Measurements from ENCODE around the gene MTOR.
A peak's percentile ranks its signal among the peaks of the same experiment; 100 is the strongest.
"Not testable (repeated sequence)": the region's sequence is repeated elsewhere in the genome, so short reads cannot be mapped to it uniquely, and the experiment has no call there.

Gene MTOR

GRCh38 chr1:11272832-11273594, 10.7 kb upstream of the MTOR start, which contains the start of gene UBIAD1:
TSS of gene UBIAD1 (plus strand) at chr1:11273198. CDS start at chr1:11273532, 334 bp downstream.
- Histone ChIP-seq H3K9ac (ENCODE audit: low read length) (peak within 1 kb of the TSS; percentile 86), H3K4me2 (ENCODE audit: low read length) (peak within 1 kb of the TSS; percentile 63), H2BK120ac (ENCODE audit: insufficient read depth, low read length, poor library complexity) (peak within 1 kb of the TSS; percentile 93), H4K91ac (ENCODE audit: low read depth, low read length) (peak within 1 kb of the TSS; percentile 91), H3K36me3 (ENCODE audit: control insufficient read depth in 1 of 2, insufficient read depth in 2 of 2, low read length in 2 of 2) (peaks cover 0 to 2% of the 10 kb centered on the region in 2 experiments), H2AK5ac (ENCODE audit: low read length) (no peak within 1 kb of the TSS), H4K8ac (ENCODE audit: low read depth, low read length) (peak within 1 kb of the TSS; percentile 96), H3K14ac (ENCODE audit: low read length) (peak within 1 kb of the TSS; percentile 98), H3K4ac (ENCODE audit: low read depth, low read length) (peak within 1 kb of the TSS; percentile 46), H2BK5ac (ENCODE audit: low read depth, low read length, poor library complexity) (peak within 1 kb of the TSS; percentile 77), H2BK12ac (ENCODE audit: low read length) (peak within 1 kb of the TSS; percentile 12), H3K79me1 (ENCODE audit: low read length) (peaks cover 6% of the 10 kb centered on the region), H3K9me3 (ENCODE audit: insufficient read depth, low read depth, low read length) (no peaks in the 10 kb centered on the region), H3K27ac (ENCODE audit: low read depth, low read length) (peak within 1 kb of the TSS; percentile 91), H2AFZ (ENCODE audit: insufficient read depth, low read length, poor library complexity) (peak within 1 kb of the TSS; percentile 98), H3K18ac (ENCODE audit: low read length) (peak within 1 kb of the TSS; percentile 92), H3K4me1 (ENCODE audit: control insufficient read depth in 1 of 2, insufficient read depth in 2 of 2, low read length in 2 of 2) (peaks cover 9 to 11% of the 10 kb centered on the region in 2 experiments), H4K12ac (ENCODE audit: low read depth, low read length) (peak within 1 kb of the TSS; percentile 78), H3K23ac (ENCODE audit: low read length) (no peak within 1 kb of the TSS), H3K79me2 (ENCODE audit: control insufficient read depth, insufficient read depth, low read length, poor library complexity) (peaks cover 3% of the 10 kb centered on the region), H3K27me3 (ENCODE audit: insufficient read depth, low read length) (no peaks in the 10 kb centered on the region), H3K4me3 (ENCODE audit: low read depth, low read length) (peak within 1 kb of the TSS; percentile 86)
- WGBS (ENCODE audit: extremely low coverage, insufficient coverage, insufficient read length) = no CpG with 5 or more reads among the region's 64 CpGs
- DNase-seq = peak; percentile 71 to 81

GRCh38 chr1:11272544-11272831, 10.1 kb upstream of the MTOR start:
- Histone ChIP-seq H3K36me3 (ENCODE audit: control insufficient read depth in 1 of 2, insufficient read depth in 2 of 2, low read length in 2 of 2) (peaks cover 0 to 2% of the 10 kb centered on the region in 2 experiments), H2AFZ (ENCODE audit: insufficient read depth, low read length, poor library complexity) (peak overlapping the region; percentile 96), H3K4me3 (ENCODE audit: low read depth, low read length) (no peak overlapping the region), H4K8ac (ENCODE audit: low read depth, low read length) (no peak overlapping the region), H3K79me2 (ENCODE audit: control insufficient read depth, insufficient read depth, low read length, poor library complexity) (peaks cover 3% of the 10 kb centered on the region), H4K91ac (ENCODE audit: low read depth, low read length) (no peak overlapping the region), H3K4me2 (ENCODE audit: low read length) (peak overlapping the region; percentile 55), H3K18ac (ENCODE audit: low read length) (no peak overlapping the region), H4K12ac (ENCODE audit: low read depth, low read length) (peak overlapping the region; percentile 62), H2BK5ac (ENCODE audit: low read depth, low read length, poor library complexity) (no peak overlapping the region), H3K79me1 (ENCODE audit: low read length) (peaks cover 6% of the 10 kb centered on the region), H3K23ac (ENCODE audit: low read length) (no peak overlapping the region), H3K27me3 (ENCODE audit: insufficient read depth, low read length) (no peaks in the 10 kb centered on the region), H3K4me1 (ENCODE audit: control insufficient read depth in 1 of 2, insufficient read depth in 2 of 2, low read length in 2 of 2) (peaks cover 9 to 11% of the 10 kb centered on the region in 2 experiments), H3K27ac (ENCODE audit: low read depth, low read length) (no peak overlapping the region), H2AK5ac (ENCODE audit: low read length) (no peak overlapping the region), H2BK12ac (ENCODE audit: low read length) (no peak overlapping the region), H3K9me3 (ENCODE audit: insufficient read depth, low read depth, low read length) (no peaks in the 10 kb centered on the region), H3K9ac (ENCODE audit: low read length) (no peak overlapping the region), H3K14ac (ENCODE audit: low read length) (no peak overlapping the region), H3K4ac (ENCODE audit: low read depth, low read length) (no peak overlapping the region), H2BK120ac (ENCODE audit: insufficient read depth, low read length, poor library complexity) (no peak overlapping the region)
- no peak for DNase-seq
- no CpG with 5 or more reads among the region's 9 CpGs for WGBS (ENCODE audit: extremely low coverage, insufficient coverage, insufficient read length)

GRCh38 chr1:11267350-11268337, 5.3 kb upstream of the MTOR start:
- H3K27ac ChIP-seq (ENCODE audit: low read depth, low read length); H2AFZ ChIP-seq (ENCODE audit: insufficient read depth, low read length, poor library complexity); H3K23ac ChIP-seq (ENCODE audit: low read length); H2BK120ac ChIP-seq (ENCODE audit: insufficient read depth, low read length, poor library complexity); H3K9me3 ChIP-seq (ENCODE audit: insufficient read depth, low read depth, low read length); H2BK12ac ChIP-seq (ENCODE audit: low read length); H3K18ac ChIP-seq (ENCODE audit: low read length); H3K79me1 ChIP-seq (ENCODE audit: low read length); H3K4me1 ChIP-seq (ENCODE audit: control insufficient read depth in 1 of 2, insufficient read depth in 2 of 2, low read length in 2 of 2); H4K12ac ChIP-seq (ENCODE audit: low read depth, low read length); H2AK5ac ChIP-seq (ENCODE audit: low read length); H3K4me3 ChIP-seq (ENCODE audit: low read depth, low read length); H4K91ac ChIP-seq (ENCODE audit: low read depth, low read length); H3K14ac ChIP-seq (ENCODE audit: low read length); H2BK5ac ChIP-seq (ENCODE audit: low read depth, low read length, poor library complexity); H3K4ac ChIP-seq (ENCODE audit: low read depth, low read length); H3K36me3 ChIP-seq (ENCODE audit: control insufficient read depth in 1 of 2, insufficient read depth in 2 of 2, low read length in 2 of 2); H4K8ac ChIP-seq (ENCODE audit: low read depth, low read length); H3K9ac ChIP-seq (ENCODE audit: low read length); H3K4me2 ChIP-seq (ENCODE audit: low read length); H3K27me3 ChIP-seq (ENCODE audit: insufficient read depth, low read length); H3K79me2 ChIP-seq (ENCODE audit: control insufficient read depth, insufficient read depth, low read length, poor library complexity): not testable (repeated sequence)
- peak in 1 of 2 donors; percentile 12 for DNase-seq
- WGBS (ENCODE audit: extremely low coverage, insufficient coverage, insufficient read length) = 100% methylated on average over 1 of the region's 19 CpGs

GRCh38 chr1:11266268-11267074, 4.1 kb upstream of the MTOR start:
- WGBS (ENCODE audit: extremely low coverage, insufficient coverage, insufficient read length) = no CpG with 5 or more reads among the region's 12 CpGs
- H3K9ac ChIP-seq (ENCODE audit: low read length) = no peak overlapping the region
- H4K8ac ChIP-seq (ENCODE audit: low read depth, low read length) = no peak overlapping the region
- no peak overlapping the region for H3K4me2 ChIP-seq (ENCODE audit: low read length)
- no peak overlapping the region for H2BK120ac ChIP-seq (ENCODE audit: insufficient read depth, low read length, poor library complexity)
- no peaks in the 10 kb centered on the region for H3K9me3 ChIP-seq (ENCODE audit: insufficient read depth, low read depth, low read length)
- no peak overlapping the region for H2BK5ac ChIP-seq (ENCODE audit: low read depth, low read length, poor library complexity)
- no peak overlapping the region for H2AFZ ChIP-seq (ENCODE audit: insufficient read depth, low read length, poor library complexity)
- H3K14ac ChIP-seq (ENCODE audit: low read length) = no peak overlapping the region
- DNase-seq = no peak
- no peak overlapping the region for H3K27ac ChIP-seq (ENCODE audit: low read depth, low read length)
- no peak overlapping the region for H4K91ac ChIP-seq (ENCODE audit: low read depth, low read length)
- no peak overlapping the region for H3K18ac ChIP-seq (ENCODE audit: low read length)
- no peak overlapping the region for H2AK5ac ChIP-seq (ENCODE audit: low read length)
- H3K4me3 ChIP-seq (ENCODE audit: low read depth, low read length) = no peak overlapping the region
- peaks cover 0 to 4% of the 10 kb centered on the region in 2 experiments for H3K4me1 ChIP-seq (ENCODE audit: control insufficient read depth in 1 of 2, insufficient read depth in 2 of 2, low read length in 2 of 2)
- H2BK12ac ChIP-seq (ENCODE audit: low read length) = no peak overlapping the region
- H3K79me1 ChIP-seq (ENCODE audit: low read length) = peaks cover 6% of the 10 kb centered on the region
- H3K79me2 ChIP-seq (ENCODE audit: control insufficient read depth, insufficient read depth, low read length, poor library complexity) = peaks cover 5% of the 10 kb centered on the region
- no peak overlapping the region for H4K12ac ChIP-seq (ENCODE audit: low read depth, low read length)
- no peaks in the 10 kb centered on the region for H3K27me3 ChIP-seq (ENCODE audit: insufficient read depth, low read length)
- H3K36me3 ChIP-seq (ENCODE audit: control insufficient read depth in 1 of 2, insufficient read depth in 2 of 2, low read length in 2 of 2) = no peaks in the 10 kb centered on the region
- no peak overlapping the region for H3K23ac ChIP-seq (ENCODE audit: low read length)
- no peak overlapping the region for H3K4ac ChIP-seq (ENCODE audit: low read depth, low read length)

Measured in trophoblast cell (in vitro differentiated cells and primary cell).